Camera-type eye (tissue), 1 donor: ENCODE measurements around the gene NKG7. TPM values are rescaled to one million over a fixed set of nuclear protein-coding genes. Genes with fewer than 3 reads are reported as not detected.

Source experiments
- total RNA-seq: library from RNA; depleted of rRNA; stranded (reverse); fragments of >200 nt; gene quantifications from one replicate; pipeline ENCODE4 v1.2.3, GENCODE V29; 2014

NKG7 gene, protein sequence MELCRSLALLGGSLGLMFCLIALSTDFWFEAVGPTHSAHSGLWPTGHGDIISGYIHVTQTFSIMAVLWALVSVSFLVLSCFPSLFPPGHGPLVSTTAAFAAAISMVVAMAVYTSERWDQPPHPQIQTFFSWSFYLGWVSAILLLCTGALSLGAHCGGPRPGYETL
- total RNA-seq: 1.1 TPM

GRCh38 chr19:51372649-51373504, at the start of gene NKG7:
TSS of gene NKG7 (minus strand) at chr19:51372654. CDS start at chr19:51372535, 119 bp downstream.

GRCh38 chr19:51417107-51417809, 44.8 kb upstream of the NKG7 start, which contains the start of gene SIGLEC10:
TSS of gene SIGLEC10 (minus strand) at chr19:51417642. CDS start at chr19:51417581, 61 bp downstream.

DNA sequence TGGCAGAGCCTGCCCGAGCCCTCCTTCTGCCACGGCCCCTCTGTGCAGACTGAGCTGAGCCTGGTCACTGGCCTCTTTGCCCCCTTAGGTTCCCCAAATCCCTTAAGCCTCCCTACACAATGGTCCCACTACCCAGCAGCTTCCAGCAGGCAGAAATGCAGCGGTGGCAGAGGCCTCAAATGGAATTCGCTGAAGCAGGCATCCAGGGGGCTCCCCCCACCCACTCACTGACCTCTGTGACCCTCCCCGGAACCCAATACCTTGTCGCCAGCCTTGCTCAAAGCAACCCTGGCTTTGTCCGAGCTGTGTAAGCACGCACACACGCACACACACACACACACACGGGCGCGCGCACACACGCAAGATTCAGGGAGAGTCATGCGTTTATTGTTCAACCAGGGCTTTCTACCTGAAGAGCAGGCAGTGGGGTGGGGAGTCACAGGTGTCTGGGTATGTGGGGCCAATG, 15.5 kb upstream of the NKG7 start, which contains the start of gene LIM2:
Gene LIM2, minus strand, starts transcription at position 51 of the 466 bp plus-strand sequence. CDS start 531 bp downstream, outside the sequence.

GRCh38 chr19:51368366-51369282, 3.8 kb downstream of the NKG7 start, which contains the start of gene CLDND2:
TSS of gene CLDND2 (minus strand) at chr19:51369003. CDS start at chr19:51368577, 426 bp downstream.

DNA sequence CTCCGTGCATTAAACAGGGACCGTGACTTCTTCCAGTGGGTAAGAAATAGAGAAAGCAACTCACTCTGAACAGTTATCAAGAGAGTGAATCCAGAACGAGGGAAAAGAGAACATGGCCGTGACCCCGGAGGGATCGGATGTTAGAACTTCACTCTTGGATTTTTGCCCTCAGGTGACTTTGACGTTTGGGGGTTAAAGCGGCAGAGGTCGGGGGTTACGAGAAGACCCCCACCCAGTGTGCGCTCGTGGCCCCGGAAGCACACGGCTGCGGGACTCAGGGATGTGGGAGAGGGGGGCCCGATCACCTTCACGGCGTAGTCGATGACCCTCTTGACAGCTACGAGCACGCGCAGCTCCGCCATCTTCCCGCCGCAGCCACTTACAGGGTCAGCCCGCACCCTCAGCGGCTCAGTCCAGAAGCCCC, 6.5 kb downstream of the NKG7 start, which contains the start of gene ETFB:
Gene ETFB, minus strand, starts transcription at position 424 of the 424 bp plus-strand sequence. Its CDS starts 62 bp downstream, at position 362.

DNA sequence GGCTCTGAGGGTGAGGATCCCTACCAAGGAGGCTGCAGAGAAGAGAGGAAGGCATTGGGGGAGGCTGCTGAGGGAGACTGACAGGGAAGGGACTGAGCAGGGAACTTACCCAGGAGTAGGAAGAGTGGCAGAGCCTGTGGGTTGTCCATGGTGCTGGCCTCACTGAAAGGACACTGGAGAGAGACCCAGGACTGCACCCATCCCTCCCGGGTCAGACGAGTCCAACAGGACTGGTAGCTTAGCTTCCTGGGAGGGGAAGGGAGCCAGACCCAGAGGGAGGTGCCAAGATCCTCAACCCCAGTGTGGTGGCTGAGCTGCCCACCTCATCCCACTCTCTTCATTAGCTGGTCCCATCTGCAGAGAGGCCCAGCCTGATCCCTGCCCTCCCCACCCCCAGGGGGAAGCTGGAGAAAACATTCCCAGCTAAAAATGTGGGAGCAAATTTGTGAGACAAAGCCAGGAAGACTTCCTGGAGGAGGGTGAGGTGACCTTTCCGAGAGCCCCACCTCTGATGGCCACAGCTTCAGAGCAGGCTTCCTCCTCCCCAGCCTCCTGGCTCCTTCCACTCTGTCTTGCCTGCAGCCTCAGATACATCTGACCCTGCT, 30.4 kb downstream of the NKG7 start, which contains the start of gene VSIG10L:
Gene VSIG10L, minus strand, starts transcription at position 164 of the 605 bp plus-strand sequence. Its CDS starts 15 bp downstream, at position 149.

Other genes starting within 250 kb of the NKG7 start
- 0.99 TPM for gene SIGLEC9, start 247.7 kb downstream of the NKG7 start, total RNA-seq
- gene SIGLEC7, start 230.4 kb downstream of the NKG7 start, total RNA-seq: 1.2 TPM
- 1.7 TPM for gene CD33, start 147.6 kb downstream of the NKG7 start, total RNA-seq
- gene SIGLECL1, start 121.6 kb downstream of the NKG7 start, total RNA-seq: not detected
- gene IGLON5, start 61.0 kb downstream of the NKG7 start, total RNA-seq: 10.9 TPM
- 2.5 TPM for gene VSIG10L, start 30.5 kb downstream of the NKG7 start, total RNA-seq
- gene ETFB, start 6.3 kb downstream of the NKG7 start, total RNA-seq: 37.9 TPM
- not detected for gene CLDND2, start 3.7 kb downstream of the NKG7 start, total RNA-seq
- 168 TPM for gene LIM2, start 15.3 kb upstream of the NKG7 start, total RNA-seq
- gene C19orf84, start 17.9 kb upstream of the NKG7 start, total RNA-seq: not detected
- 0.77 TPM for gene SIGLEC10, start 45.0 kb upstream of the NKG7 start, total RNA-seq
- not detected for gene SIGLEC8, start 85.8 kb upstream of the NKG7 start, total RNA-seq
- not detected for gene CEACAM18, start 105.9 kb upstream of the NKG7 start, total RNA-seq
- gene SIGLEC12, start 129.1 kb upstream of the NKG7 start, total RNA-seq: not detected
- gene SIGLEC6, start 159.0 kb upstream of the NKG7 start, total RNA-seq: 0.82 TPM
- 15.7 TPM for gene ZNF175, start 198.6 kb upstream of the NKG7 start, total RNA-seq